SH-SY5Y (cell line): Measurements from ENCODE around the gene PPARD.

Source experiments
- GATA2 ChIP-seq: IDR thresholded peaks from 2 replicates; pipeline ENCODE4 v1.6.1; 2011; ENCODE audit warnings: mild to moderate bottlenecking, low read depth, low read length
- GATA3 ChIP-seq: IDR thresholded peaks from 2 replicates; pipeline ENCODE4 v1.6.1; 2011; ENCODE audit warnings: low read depth, mild to moderate bottlenecking, low read length, moderate library complexity

GRCh38 chr6:35320031-35320410, 22.3 kb upstream of the PPARD start:
- no peak for TF ChIP-seq GATA3
- TF ChIP-seq GATA2: no peak
